Measurements from ENCODE around the gene GNAL.

Gene GNAL

GRCh38 chr18:11688972-11689668, at the start of gene GNAL (continued):
- TF ChIP-seq ZIC2 (tag by site-specific recombination; IDR thresholded peaks at IDR 0.05) (peak; percentile 27; the same call in 1 of the 2 replicates), ZNF23 (tag by site-specific recombination; IDR thresholded peaks at IDR 0.05; ENCODE audit: borderline replicate concordance) (no peak), ZBTB44 (tag by site-specific recombination; IDR thresholded peaks at IDR 0.05) (peak; percentile 49; the same call in 1 of the 2 replicates), ZNF132 (tag by site-specific recombination; IDR thresholded peaks at IDR 0.05; ENCODE audit: borderline replicate concordance) (no peak), ZNF501 (tag by site-specific recombination; IDR thresholded peaks at IDR 0.05) (peak; percentile 100), OSR2 (tag by site-specific recombination; IDR thresholded peaks at IDR 0.05) (no peak), ZNF133 (tag by site-specific recombination; IDR thresholded peaks at IDR 0.05) (no peak), SCRT1 (tag by site-specific recombination; IDR thresholded peaks at IDR 0.05; ENCODE audit: borderline replicate concordance) (no peak), KLF8 (tag by site-specific recombination; IDR thresholded peaks at IDR 0.05) (peak; percentile 92), YY1 (tag by site-specific recombination; IDR thresholded peaks at IDR 0.05) (peak; percentile 37; the same call in 1 of the 2 replicates), KLF10 (tag by site-specific recombination; IDR thresholded peaks at IDR 0.05) (peak; percentile 76; the same call in 1 of the 2 replicates), TRIM28 (IDR thresholded peaks at IDR 0.05; ENCODE audit: borderline replicate concordance, low read length) (peak; percentile 58; the same call in 1 of the 2 replicates), ZNF521 (tag by site-specific recombination; IDR thresholded peaks at IDR 0.05) (no peak), ZNF292 (tag by site-specific recombination; IDR thresholded peaks at IDR 0.05; ENCODE audit: borderline replicate concordance, low read depth) (no peak), KLF7 (tag by site-specific recombination; IDR thresholded peaks at IDR 0.05; ENCODE audit: borderline replicate concordance) (peak; percentile 96), ZFP69B (tag by site-specific recombination; IDR thresholded peaks at IDR 0.05) (peak; percentile 90; the same call in 1 of the 2 replicates), ZEB2 (tag by site-specific recombination; IDR thresholded peaks at IDR 0.05) (peak; percentile 94), ZNF624 (tag by site-specific recombination; IDR thresholded peaks at IDR 0.05) (no peak), ZNF529 (tag by site-specific recombination; IDR thresholded peaks at IDR 0.05; ENCODE audit: insufficient replicate concordance) (no peak), KLF1 (tag by site-specific recombination; IDR thresholded peaks at IDR 0.05) (peak; percentile 73), ZFHX2 (tag by site-specific recombination; conservative IDR thresholded peaks at IDR 0.05) (peak; percentile 56), ZNF707 (tag by site-specific recombination; IDR thresholded peaks at IDR 0.05) (peak; percentile 32; the same call in 1 of the 2 replicates), HIC1 (tag by site-specific recombination; IDR thresholded peaks at IDR 0.05) (0 out of 2 replicates have a peak, but pooled peaks have one; percentile 25), ZNF48 (tag by site-specific recombination; IDR thresholded peaks at IDR 0.05) (no peak), KLF9 (tag by site-specific recombination; IDR thresholded peaks at IDR 0.05; ENCODE audit: low read depth) (peak; percentile 92), TSHZ1 (tag by site-specific recombination; IDR thresholded peaks at IDR 0.05; ENCODE audit: borderline replicate concordance) (peak; percentile 57; the same call in 1 of the 2 replicates), ZNF404 (tag by site-specific recombination; IDR thresholded peaks at IDR 0.05) (0 out of 2 replicates have a peak, but pooled peaks have one; percentile 43)
- TF ChIP-seq, protein P1, sequence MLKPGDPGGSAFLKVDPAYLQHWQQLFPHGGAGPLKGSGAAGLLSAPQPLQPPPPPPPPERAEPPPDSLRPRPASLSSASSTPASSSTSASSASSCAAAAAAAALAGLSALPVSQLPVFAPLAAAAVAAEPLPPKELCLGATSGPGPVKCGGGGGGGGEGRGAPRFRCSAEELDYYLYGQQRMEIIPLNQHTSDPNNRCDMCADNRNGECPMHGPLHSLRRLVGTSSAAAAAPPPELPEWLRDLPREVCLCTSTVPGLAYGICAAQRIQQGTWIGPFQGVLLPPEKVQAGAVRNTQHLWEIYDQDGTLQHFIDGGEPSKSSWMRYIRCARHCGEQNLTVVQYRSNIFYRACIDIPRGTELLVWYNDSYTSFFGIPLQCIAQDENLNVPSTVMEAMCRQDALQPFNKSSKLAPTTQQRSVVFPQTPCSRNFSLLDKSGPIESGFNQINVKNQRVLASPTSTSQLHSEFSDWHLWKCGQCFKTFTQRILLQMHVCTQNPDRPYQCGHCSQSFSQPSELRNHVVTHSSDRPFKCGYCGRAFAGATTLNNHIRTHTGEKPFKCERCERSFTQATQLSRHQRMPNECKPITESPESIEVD (tag by site-specific recombination; IDR thresholded peaks at IDR 0.05): no peak
- TF ChIP-seq, protein P2, sequence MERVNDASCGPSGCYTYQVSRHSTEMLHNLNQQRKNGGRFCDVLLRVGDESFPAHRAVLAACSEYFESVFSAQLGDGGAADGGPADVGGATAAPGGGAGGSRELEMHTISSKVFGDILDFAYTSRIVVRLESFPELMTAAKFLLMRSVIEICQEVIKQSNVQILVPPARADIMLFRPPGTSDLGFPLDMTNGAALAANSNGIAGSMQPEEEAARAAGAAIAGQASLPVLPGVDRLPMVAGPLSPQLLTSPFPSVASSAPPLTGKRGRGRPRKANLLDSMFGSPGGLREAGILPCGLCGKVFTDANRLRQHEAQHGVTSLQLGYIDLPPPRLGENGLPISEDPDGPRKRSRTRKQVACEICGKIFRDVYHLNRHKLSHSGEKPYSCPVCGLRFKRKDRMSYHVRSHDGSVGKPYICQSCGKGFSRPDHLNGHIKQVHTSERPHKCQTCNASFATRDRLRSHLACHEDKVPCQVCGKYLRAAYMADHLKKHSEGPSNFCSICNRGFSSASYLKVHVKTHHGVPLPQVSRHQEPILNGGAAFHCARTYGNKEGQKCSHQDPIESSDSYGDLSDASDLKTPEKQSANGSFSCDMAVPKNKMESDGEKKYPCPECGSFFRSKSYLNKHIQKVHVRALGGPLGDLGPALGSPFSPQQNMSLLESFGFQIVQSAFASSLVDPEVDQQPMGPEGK (tag by site-specific recombination; IDR thresholded peaks at IDR 0.05): peak; percentile 86

Data from HEK293 (cell line).